Measurements from ENCODE around the gene ZNF227.
"Not testable (repeated sequence)": the region's sequence is repeated elsewhere in the genome, so short reads cannot be mapped to it uniquely, and the experiment has no call there.

GRCh38 chr19:44253392-44253791 is 41.1 kb downstream of the ZNF227 start:
- not testable (repeated sequence) for TF ChIP-seq CTCF (IDR thresholded peaks at IDR 0.05; ENCODE audit: low read depth, low read length, poor library complexity, severe bottlenecking); EZH2phosphoT487 (IDR thresholded peaks at IDR 0.05; ENCODE audit: borderline replicate concordance, low read length)

Measured in DOHH2 (cell line).